IMR-90 (cell line): ENCODE results near the gene DSCAML1. TPM values are rescaled to one million over a fixed set of nuclear protein-coding genes. Genes with fewer than 3 reads are reported as not detected.

Experiments used
- ATAC-seq: fragments of 200-7000 bp; cut with Tn5 transposase; 2 replicates; pipeline ENCODE4 v1.9.1; 2020; ENCODE audit warnings: low read depth, mild to moderate bottlenecking, moderate library complexity
- BruUV-seq: library from RNA; stranded (reverse); fragments of 400-500 nt; replicated peaks from 2 replicates; lab custom pipeline; 2021; lab: Mats Ljungman, UMichigan
- CTCF ChIA-PET: fragments of 300-600 bp; formaldehyde crosslinking; extraction: SDS; loops from one replicate; lab custom pipeline; 2021; ENCODE audit warnings: antibody characterized with exemption; lab: Yijun Ruan, JAX
- POLR2A ChIA-PET: fragments of 300-600 bp; sonication (Branson Sonifier 250); formaldehyde crosslinking; loops from one replicate; lab custom pipeline; 2022; ENCODE audit warnings: antibody characterized with exemption; ENCODE audit not compliant: unreplicated experiment; lab: Charles Lee
- DNase-seq: peaks from one replicate; pipeline ENCODE4 v3.0.0; 2013
- H2AFZ ChIP-seq: replicated peaks from 2 replicates; pipeline ENCODE3; 2013; ENCODE audit warnings: low read length, mild to moderate bottlenecking; ENCODE audit not compliant: poor library complexity
- H2AK5ac ChIP-seq: 2 replicates; pipeline ENCODE4 v1.6.1; 2013; ENCODE audit warnings: low read depth, low read length, inconsistent platforms
- H2AK9ac ChIP-seq: replicated peaks from 2 replicates; pipeline ENCODE3; 2013; ENCODE audit warnings: mild to moderate bottlenecking, low read depth, low read length, moderate library complexity; ENCODE audit not compliant: poor library complexity
- H2BK120ac ChIP-seq: 2 replicates; pipeline ENCODE4 v1.6.1; 2013; ENCODE audit warnings: low read depth, low read length, inconsistent platforms
- H2BK15ac ChIP-seq: 3 replicates; pipeline ENCODE4 v1.6.1; 2013; ENCODE audit warnings: low read depth, low read length, inconsistent platforms
- H2BK20ac ChIP-seq: 2 replicates; pipeline ENCODE4 v1.6.1; 2013; ENCODE audit warnings: low read depth, mild to moderate bottlenecking, inconsistent platforms, low read length, moderate library complexity
- H2BK5ac ChIP-seq: 2 replicates; pipeline ENCODE4 v1.6.1; 2013; ENCODE audit warnings: mild to moderate bottlenecking, low read depth, low read length, inconsistent platforms; ENCODE audit not compliant: poor library complexity, severe bottlenecking
- H3K14ac ChIP-seq: replicated peaks from 2 replicates; pipeline ENCODE4 v1.6.1; 2013; ENCODE audit warnings: low read depth, low read length, inconsistent platforms
- H3K18ac ChIP-seq: 2 replicates; pipeline ENCODE4 v1.6.1; 2013; ENCODE audit warnings: low read depth, low read length, control low read depth
- H3K23ac ChIP-seq: 2 replicates; pipeline ENCODE4 v1.6.1; 2013; ENCODE audit warnings: low read depth, low read length, inconsistent platforms
- H3K27ac ChIP-seq: 2 replicates; pipeline ENCODE4 v1.5.1; 2013; ENCODE audit warnings: mild to moderate bottlenecking, control low read depth, low read length; ENCODE audit not compliant: insufficient read depth
- H3K27me3 ChIP-seq: 2 replicates; pipeline ENCODE4 v1.6.1; 2013; ENCODE audit warnings: low read length; ENCODE audit not compliant: control insufficient read depth, insufficient read depth
- H3K36me3 ChIP-seq: 2 replicates; pipeline ENCODE4 v1.6.1; 2013; ENCODE audit warnings: low read length, mixed read lengths; ENCODE audit not compliant: control insufficient read depth, insufficient read depth
- H3K4ac ChIP-seq: 2 replicates; pipeline ENCODE4 v1.6.1; 2013; ENCODE audit warnings: low read depth, low read length, inconsistent platforms
- H3K4me1 ChIP-seq: 2 replicates; pipeline ENCODE4 v1.6.1; 2013; ENCODE audit warnings: low read length, mixed read lengths; ENCODE audit not compliant: control insufficient read depth, insufficient read depth
- H3K4me2 ChIP-seq: 2 replicates; pipeline ENCODE4 v1.6.1; 2013; ENCODE audit warnings: low read depth, mild to moderate bottlenecking, control low read depth, low read length, moderate library complexity
- H3K4me3 ChIP-seq: 2 replicates; pipeline ENCODE4 v1.5.1; 2013; ENCODE audit warnings: low read depth, mild to moderate bottlenecking, control low read depth, low read length, moderate library complexity; ENCODE audit not compliant: insufficient read depth
- H3K56ac ChIP-seq: 2 replicates; pipeline ENCODE4 v1.6.1; 2013; ENCODE audit warnings: low read length, inconsistent platforms; ENCODE audit not compliant: insufficient read depth; ENCODE audit errors: extremely low read depth
- H3K79me1 ChIP-seq, 2 experiments: 2 replicates each; pipeline ENCODE4 v1.6.1; 2013; ENCODE audit warnings: low read length in 2 of 2, inconsistent platforms in 1 of 2, low read depth in 1 of 2
- H3K9ac ChIP-seq: 2 replicates; pipeline ENCODE4 v1.6.1; 2013; ENCODE audit warnings: low read depth, low read length, control low read depth
- H3K9me1 ChIP-seq: 2 replicates; pipeline ENCODE4 v1.6.1; 2013; ENCODE audit warnings: low read length, inconsistent platforms; ENCODE audit not compliant: insufficient read depth
- H3K9me3 ChIP-seq: 2 replicates; pipeline ENCODE4 v1.6.1; 2013; ENCODE audit warnings: low read length; ENCODE audit not compliant: control insufficient read depth, insufficient read depth
- H4K20me1 ChIP-seq: 2 replicates; pipeline ENCODE4 v1.6.1; 2013; ENCODE audit warnings: low read length, inconsistent platforms; ENCODE audit not compliant: insufficient read depth
- H4K5ac ChIP-seq: 2 replicates; pipeline ENCODE4 v1.6.1; 2013; ENCODE audit warnings: mild to moderate bottlenecking, low read depth, low read length, control low read depth
- H4K8ac ChIP-seq, 2 experiments: 2 replicates each; pipeline ENCODE4 v1.6.1; 2013; ENCODE audit warnings: low read depth in 2 of 2, low read length in 2 of 2, control low read depth in 1 of 2, inconsistent platforms in 1 of 2
- H4K91ac ChIP-seq: 2 replicates; pipeline ENCODE4 v1.6.1; 2013; ENCODE audit warnings: low read depth, low read length, inconsistent platforms; ENCODE audit not compliant: insufficient read depth
- BHLHE40 ChIP-seq: fragments of 150-350 bp; IDR thresholded peaks from 2 replicates; pipeline ENCODE4 v1.6.1; 2016; ENCODE audit warnings: mild to moderate bottlenecking, low read depth, low read length
- CEBPB ChIP-seq: IDR thresholded peaks from 2 replicates; pipeline ENCODE4 v1.6.1; 2012; ENCODE audit warnings: low read depth, low read length, improper control_type of control experiment
- CHD1 ChIP-seq: IDR thresholded peaks from 2 replicates; pipeline ENCODE4 v1.6.1; 2012; ENCODE audit warnings: low read depth, low read length, improper control_type of control experiment
- CTCF ChIP-seq: conservative IDR thresholded peaks from 2 replicates; pipeline ENCODE4 v1.5.1; 2012; ENCODE audit warnings: mild to moderate bottlenecking, low read depth, low read length, improper control_type of control experiment
- ELK1 ChIP-seq: fragments of 150-350 bp; IDR thresholded peaks from 2 replicates; pipeline ENCODE4 v1.6.1; 2016; ENCODE audit warnings: low read depth, mild to moderate bottlenecking, low read length, moderate library complexity, borderline replicate concordance
- FOS ChIP-seq: fragments of 150-350 bp; IDR thresholded peaks from 2 replicates; pipeline ENCODE4 v1.6.1; 2016; ENCODE audit warnings: low read depth, low read length
- MAFK ChIP-seq: IDR thresholded peaks from 2 replicates; pipeline ENCODE4 v1.6.1; 2012; ENCODE audit warnings: low read depth, low read length, improper control_type of control experiment
- MAZ ChIP-seq: IDR thresholded peaks from 2 replicates; pipeline ENCODE4 v1.6.1; 2012; ENCODE audit warnings: low read depth, mild to moderate bottlenecking, low read length, improper control_type of control experiment, moderate library complexity, borderline replicate concordance
- MXI1 ChIP-seq: IDR thresholded peaks from 2 replicates; pipeline ENCODE4 v1.6.1; 2012; ENCODE audit warnings: low read depth, mild to moderate bottlenecking, low read length, moderate library complexity, borderline replicate concordance
- NFE2L2 ChIP-seq: fragments of 150-350 bp; IDR thresholded peaks from 2 replicates; pipeline ENCODE4 v1.6.1; 2016; ENCODE audit warnings: low read depth, mild to moderate bottlenecking, low read length
- POLR2A ChIP-seq: IDR thresholded peaks from 2 replicates; pipeline ENCODE4 v1.6.1; 2012; ENCODE audit warnings: mild to moderate bottlenecking, low read depth, low read length
- RAD21 ChIP-seq: IDR thresholded peaks from 2 replicates; pipeline ENCODE4 v1.6.1; 2012; ENCODE audit warnings: low read length, improper control_type of control experiment
- RCOR1 ChIP-seq: IDR thresholded peaks from 2 replicates; pipeline ENCODE4 v1.6.1; 2012; ENCODE audit warnings: mild to moderate bottlenecking, low read length, improper control_type of control experiment; ENCODE audit not compliant: insufficient replicate concordance
- RFX5 ChIP-seq: IDR thresholded peaks from 2 replicates; pipeline ENCODE4 v1.8.0; 2012; ENCODE audit warnings: low read depth, mild to moderate bottlenecking, low read length, moderate library complexity
- SMC3 ChIP-seq: fragments of 150-350 bp; IDR thresholded peaks from 2 replicates; pipeline ENCODE4 v1.6.1; 2016; ENCODE audit warnings: low read depth, mild to moderate bottlenecking, antibody characterized with exemption, low read length, moderate library complexity
- USF2 ChIP-seq: fragments of 150-350 bp; IDR thresholded peaks from 2 replicates; pipeline ENCODE4 v1.6.1; 2017; ENCODE audit warnings: mild to moderate bottlenecking, antibody characterized with exemption, low read length, low read depth
- WGBS, 2 experiments: methylation state at CpG; one replicate each; pipeline versions ENCODE4 v1.1.5 to v1.1.7; 2013; ENCODE audit warnings: missing lambda C conversion rate in 2 of 2; ENCODE audit not compliant: insufficient read length in 1 of 2; ENCODE audit errors: extremely low coverage in 2 of 2; 5-methylcytosine and 5-hydroxymethylcytosine counted together
- dilution Hi-C: fragments of 300-500 bp; cut with HindIII; formaldehyde crosslinking; loops from one replicate; pipeline ENCODE4 v1.14.3; 2018; ENCODE audit warnings: low sequenced_read_pairs; ENCODE audit not compliant: unreplicated experiment
- in situ Hi-C: fragments of 300-500 bp; cut with MboI; formaldehyde crosslinking; loops from 3 replicates; pipeline ENCODE4 v1.14.3; 2019; ENCODE audit warnings: low sequenced_read_pairs, inconsistent platforms, mixed read lengths
- intact Hi-C: fragments of 100-400 bp; cut with micrococcal nuclease; formaldehyde crosslinking; loops from 2 replicates; pipeline ENCODE4 v1.10.0; 2022
- polyA plus RNA-seq, 3 experiments: library from polyadenylated mRNA; depleted of rRNA; stranded (reverse); fragments of >200 nt; gene quantifications; 2 replicates each; pipeline ENCODE4 v1.2.3, GENCODE V29; 2012; ENCODE audit warnings: low replicate concordance in 1 of 3
- total RNA-seq: library from RNA; depleted of rRNA; stranded (reverse); fragments of >200 nt; gene quantifications from 2 replicates; pipeline ENCODE4 v1.2.3, GENCODE V29; 2012

DSCAML1 gene
- total and polyA plus RNA-seq, 2 of the 4 experiments (the other 2 are of a cell fraction): not detected

- H2BK15ac ChIP-seq: no peak overlapping the region
- no peak overlapping the region for H3K14ac ChIP-seq
- no peaks in the 10 kb centered on the region for H4K20me1 ChIP-seq
- H3K4me2 ChIP-seq: no peak overlapping the region
- no peak overlapping the region for H3K27ac ChIP-seq
- no peak overlapping the region for H2AFZ ChIP-seq
- no peaks in the 10 kb centered on the region for H3K79me1 ChIP-seq
- H3K4me1 ChIP-seq: no peaks in the 10 kb centered on the region
- H4K5ac ChIP-seq: no peak overlapping the region
- TF ChIP-seq FOS (no peak), RAD21 (no peak), RCOR1 (no peak), BHLHE40 (no peak), MAZ (no peak), NFE2L2 (no peak), ELK1 (no peak), SMC3 (no peak), RFX5 (no peak), MAFK (no peak), CHD1 (no peak), USF2 (no peak), POLR2A (no peak), CEBPB (no peak), MXI1 (no peak), CTCF (no peak)
- H3K9me3 ChIP-seq: no peaks in the 10 kb centered on the region
- H3K18ac ChIP-seq: no peak overlapping the region
- dilution Hi-C loops (no loop called here), intact Hi-C loops (no loop called here), in situ Hi-C loops (no loop called here)
- no peak overlapping the region for H3K9ac ChIP-seq
- no peak overlapping the region for H3K23ac ChIP-seq
- no peak for ATAC-seq
- no TSS peak for BruUV-seq
- H4K91ac ChIP-seq: no peak overlapping the region
- no peak for DNase-seq
- H3K27me3 ChIP-seq: peaks cover 9% of the 10 kb centered on the region
- H3K56ac ChIP-seq: no peak overlapping the region
- H2BK120ac ChIP-seq: no peak overlapping the region
- 89% methylated on average over 16 of the region's 30 CpGs; no CpG with 5 or more reads in 1 of the 2 experiments for WGBS, 2 experiments
- no peaks in the 10 kb centered on the region for H3K9me1 ChIP-seq
- H3K4ac ChIP-seq: no peak overlapping the region
- H2BK5ac ChIP-seq: no peak overlapping the region
- H3K4me3 ChIP-seq: no peak overlapping the region
- no peaks in the 10 kb centered on the region for H3K36me3 ChIP-seq
- H2BK20ac ChIP-seq: no peak overlapping the region
- no peak overlapping the region for H2AK9ac ChIP-seq
- ChIA-PET CTCF (no interaction called here), POLR2A (no interaction called here)
- H4K8ac ChIP-seq: no peak overlapping the region
- H2AK5ac ChIP-seq: no peak overlapping the region
Observed at GRCh38 chr11:117518455-117518854, 278.6 kb downstream of the DSCAML1 start.
